Measurements from ENCODE around the gene EYS. TPM values are rescaled to one million over a fixed set of nuclear protein-coding genes. Genes with fewer than 3 reads are reported as not detected.

EYS gene
- total RNA-seq, 1 experiment from 2014 or later, result not detected

GRCh38 chr6:64334636-64335035 lies 1372.4 kb downstream of the EYS start:
- Histone ChIP-seq H3K27ac (ENCODE audit: low read depth, low read length) (no peak overlapping the region), H3K27me3 (ENCODE audit: insufficient read depth, low read length) (no peaks in the 10 kb centered on the region), H3K9ac (ENCODE audit: low read length) (no peak overlapping the region), H3K9me2 (ENCODE audit: insufficient read depth) (no peaks in the 10 kb centered on the region), H3K4me2 (ENCODE audit: low read length) (no peak overlapping the region), H2AFZ (ENCODE audit: low read depth, low read length, poor library complexity, severe bottlenecking) (no peak overlapping the region), H3K4me1 (ENCODE audit: control insufficient read depth in 1 of 2, insufficient read depth in 2 of 2, low read length in 2 of 2) (no peaks in the 10 kb centered on the region), H3K36me3 (ENCODE audit: control insufficient read depth in 1 of 2, insufficient read depth in 2 of 2, low read length in 2 of 2) (no peaks in the 10 kb centered on the region), H3K79me2 (ENCODE audit: insufficient read depth, low read length) (no peaks in the 10 kb centered on the region), H3K9me3 (ENCODE audit: control insufficient read depth in 1 of 2, insufficient read depth in 1 of 2, low read depth in 1 of 2, low read length in 2 of 2) (peaks cover 0 to 3% of the 10 kb centered on the region in 2 experiments; a peak in 2 of 4 replicates), H4K20me1 (ENCODE audit: insufficient read depth) (no peaks in the 10 kb centered on the region), H3K4me3 (replicated peaks in 1 of 2; ENCODE audit: low read depth in 1 of 2, low read length in 2 of 2) (no peak overlapping the region)
- BruUV-seq (replicated peaks), result no TSS peak
- POLR2A ChIA-PET, result no interaction called here
- ATAC-seq, result no peak
- TF ChIP-seq POLR2AphosphoS5 (IDR thresholded peaks at IDR 0.05; ENCODE audit: low read depth, low read length) (no peak), EGR1 (IDR thresholded peaks at IDR 0.05; ENCODE audit: low read depth) (no peak), ZFX (IDR thresholded peaks at IDR 0.05) (no peak), JUND (IDR thresholded peaks at IDR 0.05) (no peak), ELF1 (IDR thresholded peaks at IDR 0.05; ENCODE audit: borderline replicate concordance, low read depth) (no peak), SIN3A (IDR thresholded peaks at IDR 0.05; ENCODE audit: low read depth) (no peak), SRF (IDR thresholded peaks at IDR 0.05; ENCODE audit: low read depth) (no peak), CBX3 (IDR thresholded peaks at IDR 0.05; ENCODE audit: low read depth) (no peak)
- RAD21 ChIA-PET (ENCODE audit: low non-redundant PET in 1 of 2, low total read pairs in 2 of 2, uncharacterized antibody in 2 of 2, unreplicated experiment in 2 of 2), result no interaction called here
- CTCF ChIA-PET, result no interaction called here
- intact Hi-C loops (cut with micrococcal nuclease), result no loop called here
- DNase-seq (ENCODE audit: low read depth, low spot score), result no peak

GRCh38 chr6:64330694-64331307 lies 1376.2 kb downstream of the EYS start:
- Histone ChIP-seq H3K79me2 (ENCODE audit: insufficient read depth, low read length) (no peaks in the 10 kb centered on the region), H4K20me1 (ENCODE audit: insufficient read depth) (no peaks in the 10 kb centered on the region), H3K27ac (ENCODE audit: low read depth, low read length) (no peak overlapping the region), H2AFZ (ENCODE audit: low read depth, low read length, poor library complexity, severe bottlenecking) (no peak overlapping the region), H3K9me3 (ENCODE audit: control insufficient read depth in 1 of 2, insufficient read depth in 1 of 2, low read depth in 1 of 2, low read length in 2 of 2) (no peaks in the 10 kb centered on the region; a peak in 1 of 4 replicates), H3K36me3 (ENCODE audit: control insufficient read depth in 1 of 2, insufficient read depth in 2 of 2, low read length in 2 of 2) (no peaks in the 10 kb centered on the region), H3K4me1 (ENCODE audit: control insufficient read depth in 1 of 2, insufficient read depth in 2 of 2, low read length in 2 of 2) (no peaks in the 10 kb centered on the region), H3K27me3 (ENCODE audit: insufficient read depth, low read length) (no peaks in the 10 kb centered on the region), H3K4me2 (ENCODE audit: low read length) (no peak overlapping the region), H3K4me3 (replicated peaks in 1 of 2; ENCODE audit: low read depth in 1 of 2, low read length in 2 of 2) (no peak overlapping the region), H3K9me2 (ENCODE audit: insufficient read depth) (no peaks in the 10 kb centered on the region), H3K9ac (ENCODE audit: low read length) (no peak overlapping the region)
- DNase-seq (ENCODE audit: low read depth, low spot score), result no peak
- ChIA-PET CTCF (interaction anchor here (0.7 to 1.5 kb wide), 8 partner anchors 50 to 529 kb away, joined by 3 to 19 read pairs (median 3); no protein-coding TSS in a partner anchor), POLR2A (no interaction called here), RAD21 (ENCODE audit: low non-redundant PET in 1 of 2, low total read pairs in 2 of 2, uncharacterized antibody in 2 of 2, unreplicated experiment in 2 of 2) (interaction anchor here in 1 of 2 experiments (0.6 kb wide), 1 partner anchor 320 kb away, joined by 4 read pairs; no protein-coding TSS in a partner anchor)
- no TSS peak for BruUV-seq (replicated peaks)
- intact Hi-C loops (cut with micrococcal nuclease), result loop anchor here (2.0 kb wide), 2 partner anchors 318 to 408 kb away; no protein-coding TSS in a partner anchor
- no peak for TF ChIP-seq FOSL1 (IDR thresholded peaks at IDR 0.05; ENCODE audit: low read depth)
- no peak for TF ChIP-seq ELF1 (IDR thresholded peaks at IDR 0.05; ENCODE audit: borderline replicate concordance, low read depth)
- no peak for TF ChIP-seq EGR1 (IDR thresholded peaks at IDR 0.05; ENCODE audit: low read depth)
- TF ChIP-seq RAD21 (IDR thresholded peaks at IDR 0.05; ENCODE audit: low read depth), result peak; percentile 17; the same call in 1 of the 2 replicates
- TF ChIP-seq ZNF274 (IDR thresholded peaks at IDR 0.05; ENCODE audit: low read depth, low read length), result no peak
- peak in 2 of 3 experiments; percentile 43 to 50; a peak in 4 of 6 replicates for TF ChIP-seq CTCF (IDR thresholded peaks at IDR 0.05 in 2 of 3, conservative IDR thresholded peaks at IDR 0.05 in 1 of 3; ENCODE audit: borderline replicate concordance in 1 of 3, insufficient read depth in 1 of 3, low read depth in 2 of 3, low read length in 2 of 3)
- ATAC-seq, result no peak
